Mesodermal cell (in vitro differentiated cells): ENCODE results near the gene ADIPOR2.

ENCODE experiments used
- H3K27ac ChIP-seq: 2 replicates; pipeline ENCODE4 v1.7.0; 2013; ENCODE audit warnings: mild to moderate bottlenecking, low read depth, low read length, moderate library complexity; ENCODE audit not compliant: severe bottlenecking
- H3K36me3 ChIP-seq: 2 replicates; pipeline ENCODE4 v1.7.1; 2013; ENCODE audit warnings: mild to moderate bottlenecking, low read length, moderate library complexity; ENCODE audit not compliant: control insufficient read depth, insufficient read depth
- H3K4me1 ChIP-seq: one replicate; pipeline ENCODE4 v1.7.1; 2013; ENCODE audit warnings: mild to moderate bottlenecking, low read length; ENCODE audit not compliant: insufficient read depth, control insufficient read depth, poor library complexity, severe bottlenecking
- H3K4me3 ChIP-seq: 2 replicates; pipeline ENCODE4 v1.7.0; 2013; ENCODE audit warnings: low read length, control low read depth, mild to moderate bottlenecking; ENCODE audit not compliant: insufficient read depth, poor library complexity, severe bottlenecking; ENCODE audit errors: extremely low read depth
- H3K9me3 ChIP-seq: 2 replicates; pipeline ENCODE4 v1.7.1; 2013; ENCODE audit warnings: mild to moderate bottlenecking, low read length, moderate library complexity; ENCODE audit not compliant: control insufficient read depth
- WGBS, 2 experiments: methylation state at CpG; one replicate each; pipeline ENCODE4 v1.1.5; 2013; ENCODE audit warnings: missing lambda C conversion rate in 2 of 2; ENCODE audit not compliant: insufficient coverage in 2 of 2; 5-methylcytosine and 5-hydroxymethylcytosine counted together

Gene ADIPOR2

GRCh38 chr12:1827826-1828805 is 137.2 kb downstream of the ADIPOR2 start:
- H3K4me3 ChIP-seq, result no peak overlapping the region
- 89 to 94% methylated on average over 22 to 28 of the region's 38 CpGs for WGBS, 2 experiments
- no peaks in the 10 kb centered on the region for H3K36me3 ChIP-seq
- H3K4me1 ChIP-seq, result no peaks in the 10 kb centered on the region
- no peak overlapping the region for H3K27ac ChIP-seq
- H3K9me3 ChIP-seq, result no peaks in the 10 kb centered on the region

GRCh38 chr12:1828856-1829255 is 138.0 kb downstream of the ADIPOR2 start:
- no peak overlapping the region for H3K27ac ChIP-seq
- H3K9me3 ChIP-seq, result no peaks in the 10 kb centered on the region
- WGBS, 2 experiments, result 83 to 90% methylated on average over 13 to 15 of the region's 16 CpGs
- H3K36me3 ChIP-seq, result no peaks in the 10 kb centered on the region
- H3K4me3 ChIP-seq, result no peak overlapping the region
- H3K4me1 ChIP-seq, result no peaks in the 10 kb centered on the region

GRCh38 chr12:1829306-1829900 is 138.5 kb downstream of the ADIPOR2 start:
- no peak overlapping the region for H3K27ac ChIP-seq
- WGBS, 2 experiments, result 85 to 89% methylated on average over 8 to 9 of the region's 11 CpGs
- H3K36me3 ChIP-seq, result no peaks in the 10 kb centered on the region
- no peaks in the 10 kb centered on the region for H3K4me1 ChIP-seq
- no peaks in the 10 kb centered on the region for H3K9me3 ChIP-seq
- no peak overlapping the region for H3K4me3 ChIP-seq

GRCh38 chr12:1830401-1830845 is 139.6 kb downstream of the ADIPOR2 start:
- 63 to 71% methylated on average over 2 to 3 of the region's 3 CpGs for WGBS, 2 experiments
- H3K27ac ChIP-seq, result no peak overlapping the region
- H3K4me3 ChIP-seq, result no peak overlapping the region
- H3K9me3 ChIP-seq, result no peaks in the 10 kb centered on the region
- H3K36me3 ChIP-seq, result no peaks in the 10 kb centered on the region
- H3K4me1 ChIP-seq, result no peaks in the 10 kb centered on the region

- Histone ChIP-seq H3K27ac (no peak overlapping the region), H3K4me3 (no peak overlapping the region), H3K9me3 (no peaks in the 10 kb centered on the region), H3K4me1 (no peaks in the 10 kb centered on the region), H3K36me3 (no peaks in the 10 kb centered on the region)
- WGBS, 2 experiments, result 18 to 20% methylated on average over 26 to 30 of the region's 34 CpGs
Observed at GRCh38 chr12:1830981-1831963, 140.4 kb downstream of the ADIPOR2 start.

GRCh38 chr12:1832801-1833595 is 142.1 kb downstream of the ADIPOR2 start:
- H3K4me3 ChIP-seq, result no peak overlapping the region
- H3K36me3 ChIP-seq, result no peaks in the 10 kb centered on the region
- H3K9me3 ChIP-seq, result no peaks in the 10 kb centered on the region
- no peak overlapping the region for H3K27ac ChIP-seq
- WGBS, 2 experiments, result 76 to 81% methylated on average over 13 to 14 of the region's 17 CpGs
- H3K4me1 ChIP-seq, result peaks cover 10% of the 10 kb centered on the region

GRCh38 chr12:1833596-1834028 is 142.7 kb downstream of the ADIPOR2 start:
- H3K4me3 ChIP-seq, result no peak overlapping the region

GRCh38 chr12:1834186-1834925 is 143.5 kb downstream of the ADIPOR2 start:
- Histone ChIP-seq H3K36me3 (no peaks in the 10 kb centered on the region), H3K4me3 (no peak overlapping the region)
- 89 to 92% methylated on average over 32 to 33 of the region's 34 CpGs for WGBS, 2 experiments

More at GRCh38 chr12:1833596-1834028, 142.7 kb downstream of the ADIPOR2 start:
- Histone ChIP-seq H3K9me3 (no peaks in the 10 kb centered on the region), H3K36me3 (no peaks in the 10 kb centered on the region), H3K27ac (no peak overlapping the region), H3K4me1 (peaks cover 16% of the 10 kb centered on the region)
- 82 to 83% methylated on average over 7 to 9 of the region's 10 CpGs for WGBS, 2 experiments

More at GRCh38 chr12:1834186-1834925, 143.5 kb downstream of the ADIPOR2 start:
- H3K4me1 ChIP-seq, result peaks cover 19% of the 10 kb centered on the region
- H3K9me3 ChIP-seq, result no peaks in the 10 kb centered on the region
- no peak overlapping the region for H3K27ac ChIP-seq
